ENCODE measurements around the gene RCSD1.

GRCh38 chr1:167675440-167675839 is 45.4 kb downstream of the RCSD1 start:
- TF ChIP-seq, protein P1, sequence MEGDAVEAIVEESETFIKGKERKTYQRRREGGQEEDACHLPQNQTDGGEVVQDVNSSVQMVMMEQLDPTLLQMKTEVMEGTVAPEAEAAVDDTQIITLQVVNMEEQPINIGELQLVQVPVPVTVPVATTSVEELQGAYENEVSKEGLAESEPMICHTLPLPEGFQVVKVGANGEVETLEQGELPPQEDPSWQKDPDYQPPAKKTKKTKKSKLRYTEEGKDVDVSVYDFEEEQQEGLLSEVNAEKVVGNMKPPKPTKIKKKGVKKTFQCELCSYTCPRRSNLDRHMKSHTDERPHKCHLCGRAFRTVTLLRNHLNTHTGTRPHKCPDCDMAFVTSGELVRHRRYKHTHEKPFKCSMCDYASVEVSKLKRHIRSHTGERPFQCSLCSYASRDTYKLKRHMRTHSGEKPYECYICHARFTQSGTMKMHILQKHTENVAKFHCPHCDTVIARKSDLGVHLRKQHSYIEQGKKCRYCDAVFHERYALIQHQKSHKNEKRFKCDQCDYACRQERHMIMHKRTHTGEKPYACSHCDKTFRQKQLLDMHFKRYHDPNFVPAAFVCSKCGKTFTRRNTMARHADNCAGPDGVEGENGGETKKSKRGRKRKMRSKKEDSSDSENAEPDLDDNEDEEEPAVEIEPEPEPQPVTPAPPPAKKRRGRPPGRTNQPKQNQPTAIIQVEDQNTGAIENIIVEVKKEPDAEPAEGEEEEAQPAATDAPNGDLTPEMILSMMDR (IDR thresholded peaks at IDR 0.05; ENCODE audit: poor library complexity), result no peak
- TF ChIP-seq EZH2phosphoT487 (IDR thresholded peaks at IDR 0.05; ENCODE audit: low read depth, severe bottlenecking, unreplicated experiment), result no peak

Data from hepatocyte (in vitro differentiated cells).